Glomerular visceral epithelial cell (primary cell): ENCODE results near the gene ARHGAP24.
A peak's percentile ranks its signal among the peaks of the same experiment; 100 is the strongest.
"Not testable (repeated sequence)": the region's sequence is repeated elsewhere in the genome, so short reads cannot be mapped to it uniquely, and the experiment has no call there.

ENCODE experiments used
- DNase-seq: peaks from one replicate; pipeline ENCODE4 v3.0.0-alpha.2; 2016; ENCODE audit errors: extremely low spot score

Gene ARHGAP24

GRCh38 chr4:86015412-86016350 lies 540.7 kb downstream of the ARHGAP24 start:
- no peak for DNase-seq

GRCh38 chr4:86019362-86019761 lies 544.4 kb downstream of the ARHGAP24 start:
- DNase-seq = no peak

- no peak for DNase-seq
These were observed 545.0 kb downstream of the ARHGAP24 start for GRCh38 chr4:86019906-86020305.

GRCh38 chr4:86021671-86022070 lies 546.7 kb downstream of the ARHGAP24 start:
- not testable (repeated sequence) for DNase-seq

- DNase-seq = no peak
These were observed 551.8 kb downstream of the ARHGAP24 start for GRCh38 chr4:86026720-86027119.

- no peak for DNase-seq
These were observed 557.0 kb downstream of the ARHGAP24 start for GRCh38 chr4:86031927-86032326.

GRCh38 chr4:86032476-86033022 lies 557.6 kb downstream of the ARHGAP24 start:
- DNase-seq = peak; percentile 78

GRCh38 chr4:86033171-86033570 lies 558.2 kb downstream of the ARHGAP24 start:
- DNase-seq = peak; percentile 62

- no peak for DNase-seq
These were observed 559.7 kb downstream of the ARHGAP24 start for GRCh38 chr4:86034616-86035015.

GRCh38 chr4:86035688-86036087 lies 560.7 kb downstream of the ARHGAP24 start:
- no peak for DNase-seq

- peak; percentile 3 for DNase-seq
These were observed 561.8 kb downstream of the ARHGAP24 start for GRCh38 chr4:86036736-86037135.

GRCh38 chr4:86038037-86038436 lies 563.1 kb downstream of the ARHGAP24 start:
- no peak for DNase-seq

- peak; percentile 61 for DNase-seq
These were observed 569.0 kb downstream of the ARHGAP24 start for GRCh38 chr4:86043755-86044592.

- no peak for DNase-seq
These were observed 569.6 kb downstream of the ARHGAP24 start for GRCh38 chr4:86044593-86044985.

GRCh38 chr4:86048426-86048825 lies 573.5 kb downstream of the ARHGAP24 start:
- no peak for DNase-seq

GRCh38 chr4:86050496-86050895 lies 575.5 kb downstream of the ARHGAP24 start:
- no peak for DNase-seq
